Activated T-cell treated with anti-CD3 and anti-CD28 coated beads, Interleukin-2, amount 50 U/mL, for 24 hours (primary cell): Measurements from ENCODE around the gene ZBTB24.
A peak's percentile ranks its signal among the peaks of the same experiment; 100 is the strongest.

ENCODE experiments used
- DNase-seq: peaks from one replicate; pipeline ENCODE4 v3.0.0-alpha.2; 2020
- H3K27ac Mint-ChIP-seq: 2 replicates; pipeline ENCODE4 v1.8.0; 2020; ENCODE audit warnings: mild to moderate bottlenecking, mixed read lengths
- H3K27me3 Mint-ChIP-seq: 2 replicates; pipeline ENCODE4 v1.8.0; 2020; ENCODE audit warnings: mixed read lengths
- H3K36me3 Mint-ChIP-seq: 2 replicates; pipeline ENCODE4 v1.8.0; 2020; ENCODE audit warnings: low read depth, mixed read lengths
- H3K4me1 Mint-ChIP-seq: 2 replicates; pipeline ENCODE4 v1.8.0; 2020; ENCODE audit warnings: low read depth, mixed read lengths
- H3K4me3 Mint-ChIP-seq: 2 replicates; pipeline ENCODE4 v1.8.0; 2020; ENCODE audit warnings: mild to moderate bottlenecking, moderate library complexity, mixed read lengths
- H3K9me3 Mint-ChIP-seq: 2 replicates; pipeline ENCODE4 v1.8.0; 2020; ENCODE audit warnings: mixed read lengths

ZBTB24 gene

DNA sequence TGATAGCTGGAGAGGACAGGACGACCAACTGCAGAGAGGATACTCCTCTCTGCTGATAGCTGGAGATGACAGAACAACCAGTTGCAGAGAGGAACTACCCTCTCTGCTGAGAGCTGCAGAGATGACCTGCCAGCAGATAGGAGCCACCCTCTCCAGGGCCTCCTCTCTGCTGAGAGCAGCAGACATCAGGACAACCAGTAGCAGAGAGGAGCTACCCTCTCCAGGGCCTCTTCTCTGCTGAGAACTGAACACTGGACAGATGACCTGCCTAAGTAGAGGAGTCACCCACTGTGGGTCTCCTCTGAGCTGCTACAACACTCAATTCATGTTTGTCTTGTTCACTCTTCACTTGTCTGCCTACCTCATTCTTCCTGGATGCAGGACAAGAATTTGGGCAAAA is 27.3 kb upstream of the ZBTB24 start:
- DNase-seq = no peak
- Mint-ChIP-seq H3K27me3 (no peaks in the 10 kb centered on the region), H3K27ac (no peak overlapping the region), H3K4me3 (no peak overlapping the region), H3K4me1 (peaks cover 15% of the 10 kb centered on the region), H3K36me3 (no peaks in the 10 kb centered on the region), H3K9me3 (no peaks in the 10 kb centered on the region)

DNA sequence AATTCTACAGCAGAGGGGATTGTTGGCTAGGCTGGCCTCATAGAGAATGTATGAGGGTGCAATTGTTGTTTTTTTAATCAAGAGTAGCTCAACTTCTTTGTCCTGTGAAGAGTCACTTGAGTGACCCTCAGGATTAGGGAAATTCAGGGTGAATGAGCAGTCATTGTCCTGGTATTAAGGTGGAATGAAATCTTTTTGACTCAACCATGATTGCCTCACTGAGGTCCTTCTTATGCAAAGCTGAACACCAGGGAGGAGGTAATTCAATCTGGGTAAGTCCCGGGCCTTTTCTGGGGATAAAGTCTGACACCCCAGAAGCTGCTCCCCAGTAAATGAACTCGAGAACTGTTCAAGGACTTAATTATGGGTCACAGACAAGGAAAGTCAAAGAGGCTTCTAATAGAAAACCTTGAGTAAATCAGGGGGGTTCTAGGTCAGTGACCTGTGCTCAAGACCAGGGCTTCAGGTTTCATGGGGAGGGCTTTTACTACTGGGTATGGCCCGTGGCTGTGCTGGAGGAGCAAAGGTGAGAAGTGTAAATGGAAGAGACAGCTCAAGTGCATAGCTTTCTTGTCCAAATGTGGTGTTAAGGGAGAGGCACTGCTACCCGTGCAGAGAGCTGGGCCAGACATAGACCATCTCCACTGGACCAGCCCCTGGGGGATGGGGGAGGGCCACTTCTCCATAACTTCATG is 25.3 kb upstream of the ZBTB24 start:
- Mint-ChIP-seq H3K27me3 (no peaks in the 10 kb centered on the region), H3K4me1 (peaks cover under 1% of the 10 kb centered on the region), H3K9me3 (no peaks in the 10 kb centered on the region), H3K27ac (no peak overlapping the region), H3K4me3 (no peak overlapping the region), H3K36me3 (no peaks in the 10 kb centered on the region)
- no peak for DNase-seq

DNA sequence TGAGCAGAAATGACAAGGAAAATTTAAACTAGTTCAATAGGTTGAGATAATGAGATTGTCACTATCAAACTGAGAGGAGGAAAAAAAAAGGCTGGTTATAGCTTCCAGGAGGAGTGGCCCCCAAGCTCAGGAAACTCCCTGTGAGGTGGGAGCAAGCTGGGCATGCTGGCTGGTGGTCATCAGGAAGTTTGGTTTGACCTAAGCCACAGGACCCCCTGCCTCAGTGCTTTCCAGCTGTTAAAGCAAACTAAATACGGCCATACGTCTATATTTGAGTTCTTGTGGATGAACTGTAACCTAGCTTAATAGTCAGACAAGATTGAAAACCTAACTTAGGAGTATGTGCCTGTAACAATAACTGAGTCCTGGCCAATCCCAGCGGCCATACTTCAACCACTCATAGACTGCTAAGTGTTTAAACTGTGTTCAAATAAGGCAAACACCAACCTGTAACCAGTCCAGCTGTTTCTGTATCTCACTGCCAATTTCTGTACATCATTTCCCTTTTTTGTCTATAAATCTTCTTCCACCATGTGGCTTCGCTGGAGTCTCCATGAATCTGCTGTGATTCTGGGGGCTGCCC is 24.6 kb upstream of the ZBTB24 start:
- no peaks in the 10 kb centered on the region for H3K4me1 Mint-ChIP-seq
- H3K36me3 Mint-ChIP-seq = no peaks in the 10 kb centered on the region
- no peak for DNase-seq
- H3K27ac Mint-ChIP-seq = no peak overlapping the region
- H3K9me3 Mint-ChIP-seq = no peaks in the 10 kb centered on the region
- no peaks in the 10 kb centered on the region for H3K27me3 Mint-ChIP-seq
- no peak overlapping the region for H3K4me3 Mint-ChIP-seq

DNA sequence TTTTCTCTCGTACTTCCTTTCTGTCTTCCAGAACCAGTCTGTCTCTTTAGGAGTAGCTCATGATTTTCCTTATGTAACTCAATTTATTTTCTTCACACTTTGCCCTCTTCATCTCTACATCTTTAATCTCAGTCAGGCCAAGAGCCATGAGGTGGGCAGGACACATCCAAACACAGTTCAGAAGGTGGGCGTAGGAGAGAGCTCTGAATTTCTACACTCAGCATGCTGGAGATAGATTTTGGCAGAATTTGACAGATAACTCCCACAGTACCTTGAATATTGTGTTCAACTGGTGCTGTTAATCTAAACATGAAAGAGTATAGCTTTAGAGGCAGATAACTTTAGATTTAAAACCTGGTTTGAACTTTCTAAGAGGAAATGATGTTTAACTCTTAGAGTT is 23.8 kb upstream of the ZBTB24 start:
- no peaks in the 10 kb centered on the region for H3K27me3 Mint-ChIP-seq
- no peak overlapping the region for H3K27ac Mint-ChIP-seq
- H3K4me3 Mint-ChIP-seq = no peak overlapping the region
- no peaks in the 10 kb centered on the region for H3K4me1 Mint-ChIP-seq
- no peak for DNase-seq
- H3K9me3 Mint-ChIP-seq = no peaks in the 10 kb centered on the region
- no peaks in the 10 kb centered on the region for H3K36me3 Mint-ChIP-seq

DNA sequence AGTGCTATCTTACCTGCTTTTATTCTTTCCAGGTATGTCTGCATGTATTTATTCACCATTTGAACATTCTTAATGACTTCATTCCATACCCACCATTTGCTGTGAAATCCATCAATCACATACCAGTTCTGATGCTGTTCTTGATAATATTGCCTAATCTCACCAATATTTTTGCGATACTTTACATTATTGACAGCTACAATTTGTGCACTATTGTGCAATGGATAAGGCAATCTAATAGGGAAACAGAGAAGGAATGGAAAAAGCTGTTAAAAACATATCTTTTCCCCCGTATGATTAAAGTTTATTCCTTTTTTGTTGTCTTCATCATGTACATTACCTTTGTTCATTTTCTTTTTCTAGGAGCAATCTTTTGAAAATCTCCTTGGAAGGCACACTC is 23.3 kb upstream of the ZBTB24 start:
- H3K27me3 Mint-ChIP-seq = no peaks in the 10 kb centered on the region
- no peak overlapping the region for H3K4me3 Mint-ChIP-seq

DNA sequence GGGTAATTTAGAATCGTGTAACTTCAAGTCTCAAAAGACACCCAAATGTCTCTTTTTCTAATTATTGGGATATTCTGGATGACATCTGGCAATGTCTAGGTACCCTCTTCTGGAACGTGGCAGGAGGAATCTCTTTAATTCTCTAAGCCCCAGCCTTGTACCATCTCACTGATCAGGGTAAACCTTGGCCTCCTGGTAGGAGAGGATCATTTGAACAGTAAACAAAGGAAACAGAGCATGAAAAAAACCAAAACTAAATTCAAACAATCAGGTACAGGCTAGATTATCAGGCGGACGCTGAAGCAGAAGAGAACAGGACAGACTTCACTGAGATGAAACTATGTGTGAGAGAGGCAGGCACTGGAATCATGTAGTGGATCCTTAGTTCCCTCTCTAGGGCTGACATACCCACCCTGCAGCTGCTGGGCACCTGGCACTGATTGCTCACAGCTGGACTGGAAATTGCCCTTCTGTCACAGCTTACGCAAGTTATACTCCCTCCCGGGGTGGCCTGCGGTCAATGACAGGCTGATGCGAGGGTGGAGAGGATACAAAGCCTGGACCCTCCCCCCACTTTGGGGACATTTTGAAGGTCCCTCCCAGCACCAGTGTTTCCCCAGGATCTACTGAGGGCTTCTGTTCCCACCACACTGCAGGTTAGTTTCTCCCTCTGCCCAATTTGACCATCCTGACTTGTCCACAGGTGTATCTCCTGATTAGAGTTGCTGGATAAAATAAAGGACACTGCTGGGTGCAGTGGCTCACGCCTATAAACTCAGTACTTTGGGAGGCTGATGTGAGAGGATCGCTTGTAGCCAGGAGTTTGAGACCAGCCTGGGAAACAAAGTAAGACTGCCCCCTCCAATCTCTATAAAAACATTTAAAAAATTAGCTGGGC is 20.6 kb upstream of the ZBTB24 start:
- Mint-ChIP-seq H3K4me3 (no peak overlapping the region), H3K27ac (no peak overlapping the region), H3K4me1 (no peaks in the 10 kb centered on the region), H3K36me3 (no peaks in the 10 kb centered on the region), H3K9me3 (no peaks in the 10 kb centered on the region), H3K27me3 (no peaks in the 10 kb centered on the region)
- no peak for DNase-seq

More for the DNA sequence above, 23.3 kb upstream of the ZBTB24 start:
- Mint-ChIP-seq H3K4me1 (no peaks in the 10 kb centered on the region), H3K36me3 (no peaks in the 10 kb centered on the region), H3K9me3 (no peaks in the 10 kb centered on the region), H3K27ac (no peak overlapping the region)
- no peak for DNase-seq

DNA sequence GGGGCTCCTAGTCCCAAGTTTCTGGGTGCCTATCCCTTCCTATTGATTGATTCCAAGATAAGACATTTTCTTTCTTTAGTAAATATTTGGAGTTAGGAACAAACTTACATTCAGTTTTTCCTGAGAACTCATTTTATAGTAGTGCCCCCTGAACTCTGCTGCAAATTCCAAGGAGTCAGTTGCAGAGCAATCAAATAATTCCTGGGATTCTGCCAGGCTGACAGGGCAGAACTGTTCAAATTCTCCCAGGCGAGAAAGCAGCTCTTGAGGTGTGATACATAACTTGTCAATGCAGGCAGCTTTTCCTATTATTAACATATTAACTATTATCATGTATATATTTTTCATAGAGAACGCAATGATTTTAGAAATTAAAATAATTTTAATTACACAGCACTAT is 15.9 kb upstream of the ZBTB24 start:
- Mint-ChIP-seq H3K36me3 (no peaks in the 10 kb centered on the region), H3K4me1 (peaks cover 10% of the 10 kb centered on the region), H3K4me3 (no peak overlapping the region), H3K27me3 (no peaks in the 10 kb centered on the region), H3K9me3 (no peaks in the 10 kb centered on the region), H3K27ac (no peak overlapping the region)
- DNase-seq = no peak

DNA sequence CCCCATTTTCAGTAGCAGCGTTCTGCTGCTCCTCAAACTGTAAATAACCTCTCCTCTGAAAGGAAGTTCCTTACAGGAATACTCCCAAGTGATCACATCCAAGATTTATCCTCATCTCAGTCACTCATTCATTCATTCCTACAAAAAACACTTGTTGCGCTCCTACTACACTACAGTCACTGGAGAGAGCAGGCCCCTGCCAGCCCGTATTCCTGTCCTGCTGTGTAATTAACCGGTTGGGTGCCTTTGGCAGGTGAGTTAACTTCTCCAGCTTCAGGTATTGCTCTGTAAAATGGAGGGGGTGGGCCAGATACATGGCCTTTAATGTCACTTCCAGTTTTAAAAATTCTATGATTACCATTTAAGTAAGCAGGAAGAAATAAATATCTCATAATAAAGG is 15.0 kb upstream of the ZBTB24 start:
- no peak overlapping the region for H3K27ac Mint-ChIP-seq
- H3K36me3 Mint-ChIP-seq = no peaks in the 10 kb centered on the region
- DNase-seq = no peak
- no peak overlapping the region for H3K4me3 Mint-ChIP-seq
- H3K4me1 Mint-ChIP-seq = peaks cover 15% of the 10 kb centered on the region
- H3K9me3 Mint-ChIP-seq = no peaks in the 10 kb centered on the region
- no peaks in the 10 kb centered on the region for H3K27me3 Mint-ChIP-seq

DNA sequence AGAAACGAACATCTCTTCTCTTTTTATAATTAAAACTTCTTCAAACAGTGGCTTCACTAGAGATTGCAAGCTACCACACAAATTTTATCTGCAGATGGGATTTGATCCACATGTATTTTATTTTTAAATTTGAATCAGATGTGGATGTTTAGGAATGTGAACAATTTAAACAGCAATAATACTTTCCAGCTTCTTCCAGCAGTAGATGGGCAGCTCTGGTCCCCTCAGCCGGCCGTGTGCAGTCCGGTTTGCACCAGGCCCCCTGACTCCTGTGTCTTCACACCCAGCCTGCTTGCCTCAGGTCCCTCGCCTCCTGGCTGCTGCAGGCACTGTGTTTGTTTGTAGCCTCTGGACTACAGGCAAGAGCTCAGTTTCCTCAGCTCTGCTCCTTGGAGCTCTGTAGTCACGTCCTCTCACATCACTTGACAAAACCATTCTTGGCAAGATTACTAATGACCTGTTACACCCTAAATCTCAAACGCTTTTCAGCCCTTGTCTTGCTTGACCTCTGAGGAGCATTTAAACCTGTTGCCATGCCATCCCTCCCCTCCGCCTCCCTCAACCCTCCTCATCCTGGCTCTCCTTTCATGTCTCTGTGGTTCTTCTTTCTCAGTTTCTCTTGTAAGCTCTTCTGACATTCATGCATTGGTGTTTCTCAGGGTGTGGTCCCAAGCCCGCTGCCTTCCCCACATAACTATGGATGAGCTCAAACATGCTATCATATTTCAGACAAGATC is 13.2 kb upstream of the ZBTB24 start:
- no peak for DNase-seq
- H3K9me3 Mint-ChIP-seq = no peaks in the 10 kb centered on the region
- no peaks in the 10 kb centered on the region for H3K27me3 Mint-ChIP-seq
- H3K27ac Mint-ChIP-seq = no peak overlapping the region
- H3K4me1 Mint-ChIP-seq = peaks cover 25% of the 10 kb centered on the region
- H3K4me3 Mint-ChIP-seq = no peak overlapping the region
- H3K36me3 Mint-ChIP-seq = no peaks in the 10 kb centered on the region

DNA sequence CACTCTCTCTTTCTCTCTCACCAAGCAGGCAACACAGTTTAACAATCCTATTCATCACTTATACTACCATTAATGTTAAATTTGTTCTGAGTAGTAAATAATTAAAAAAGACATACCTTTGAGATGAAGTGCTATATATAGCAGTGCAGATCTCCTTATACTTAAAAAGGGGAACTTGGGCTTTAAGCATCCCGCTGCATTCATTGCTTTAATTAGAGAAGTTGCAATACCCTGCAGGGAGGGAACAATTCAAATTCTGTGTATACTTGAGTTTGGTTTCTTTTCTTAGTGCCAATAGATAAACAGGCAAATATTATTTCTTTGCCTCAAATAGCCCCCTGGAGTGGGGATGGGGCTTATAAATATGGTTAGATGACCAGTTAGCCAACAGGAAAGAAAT is 10.8 kb upstream of the ZBTB24 start:
- DNase-seq = no peak
- Mint-ChIP-seq H3K9me3 (no peaks in the 10 kb centered on the region), H3K4me1 (peaks cover 37% of the 10 kb centered on the region)

DNA sequence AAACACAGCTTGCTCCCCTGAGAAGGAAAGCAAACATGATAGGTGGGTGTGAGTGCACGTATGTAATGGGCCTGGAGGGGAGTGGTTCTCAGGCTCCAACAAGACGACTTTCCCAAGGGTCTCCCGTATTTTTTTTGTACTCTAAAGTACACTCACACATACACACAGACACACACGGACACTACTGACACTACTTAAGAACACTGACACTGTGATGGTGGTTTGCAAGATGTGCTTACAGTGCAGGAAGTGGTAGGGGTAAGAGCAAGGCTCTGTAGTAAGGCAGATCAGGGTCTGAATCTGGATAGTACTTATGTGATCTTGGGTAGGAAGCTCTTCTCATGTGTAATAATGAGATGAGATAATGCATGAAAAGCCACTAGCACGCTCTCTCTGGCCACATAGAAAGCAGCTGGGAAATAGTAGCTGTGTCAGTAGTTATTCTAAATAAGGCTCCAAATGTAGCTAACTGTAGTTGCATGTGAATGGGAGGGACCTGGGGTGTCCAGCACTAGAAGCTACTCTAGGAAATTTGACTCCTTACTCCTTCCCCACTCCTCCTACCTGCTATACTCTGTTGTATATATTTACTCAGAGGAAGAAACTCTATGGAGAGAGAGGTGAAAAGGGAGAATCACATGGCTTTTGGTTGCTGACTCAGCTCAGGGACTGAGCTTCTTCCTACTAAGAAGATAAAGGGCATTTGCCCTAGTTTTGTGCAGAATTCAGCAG is 8.4 kb upstream of the ZBTB24 start:
- Mint-ChIP-seq H3K9me3 (no peaks in the 10 kb centered on the region), H3K36me3 (no peaks in the 10 kb centered on the region), H3K27me3 (no peaks in the 10 kb centered on the region), H3K27ac (peak overlapping the region; percentile 63), H3K4me3 (no peak overlapping the region), H3K4me1 (peaks cover 30% of the 10 kb centered on the region)
- DNase-seq = no peak

More for the DNA sequence above, 10.8 kb upstream of the ZBTB24 start:
- H3K36me3 Mint-ChIP-seq = no peaks in the 10 kb centered on the region
- no peaks in the 10 kb centered on the region for H3K27me3 Mint-ChIP-seq
- no peak overlapping the region for H3K27ac Mint-ChIP-seq
- H3K4me3 Mint-ChIP-seq = no peak overlapping the region

DNA sequence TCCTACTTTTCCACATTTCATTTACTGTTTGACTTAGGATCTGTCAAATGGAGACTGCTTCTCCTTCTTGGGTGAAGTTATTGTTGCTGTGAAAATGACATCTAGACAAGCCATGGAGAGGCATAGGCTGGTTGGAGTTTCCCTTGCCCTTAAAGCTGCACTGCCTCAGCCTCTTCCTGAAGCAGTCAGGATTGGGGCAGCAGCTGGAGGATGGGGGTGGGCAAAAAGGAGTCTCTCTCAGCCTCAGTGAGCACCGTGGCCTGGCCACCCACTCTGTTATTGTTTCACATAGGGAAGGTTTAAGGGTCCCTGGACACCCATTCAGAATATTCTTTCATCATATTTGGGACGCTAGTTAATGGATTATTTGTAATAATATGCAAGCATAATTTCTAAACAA is 7.7 kb upstream of the ZBTB24 start:
- Mint-ChIP-seq H3K27me3 (no peaks in the 10 kb centered on the region), H3K4me1 (peaks cover 33% of the 10 kb centered on the region), H3K4me3 (no peak overlapping the region), H3K9me3 (no peaks in the 10 kb centered on the region), H3K36me3 (no peaks in the 10 kb centered on the region), H3K27ac (peak overlapping the region; percentile 63)
- DNase-seq = no peak

DNA sequence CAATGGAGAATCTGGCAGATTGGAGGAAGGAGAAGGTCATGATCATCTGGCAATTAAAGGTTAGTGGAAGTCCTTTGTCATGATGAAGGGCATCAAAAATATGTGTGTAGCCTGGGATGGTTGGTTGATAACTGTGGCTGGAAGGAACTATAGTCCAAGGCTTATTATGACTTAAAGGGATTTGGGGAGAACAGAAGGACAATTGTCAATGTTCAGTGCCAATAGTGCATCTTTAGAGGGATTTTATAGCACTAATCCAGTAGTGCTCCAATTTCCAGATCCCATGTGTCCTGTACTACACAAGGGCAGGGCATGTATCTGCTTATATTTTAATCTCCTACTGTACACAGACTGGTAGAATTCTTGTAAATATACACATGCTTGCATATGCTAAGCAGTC is 5.0 kb upstream of the ZBTB24 start:
- Mint-ChIP-seq H3K4me3 (no peak overlapping the region), H3K36me3 (no peaks in the 10 kb centered on the region), H3K9me3 (no peaks in the 10 kb centered on the region)

DNA sequence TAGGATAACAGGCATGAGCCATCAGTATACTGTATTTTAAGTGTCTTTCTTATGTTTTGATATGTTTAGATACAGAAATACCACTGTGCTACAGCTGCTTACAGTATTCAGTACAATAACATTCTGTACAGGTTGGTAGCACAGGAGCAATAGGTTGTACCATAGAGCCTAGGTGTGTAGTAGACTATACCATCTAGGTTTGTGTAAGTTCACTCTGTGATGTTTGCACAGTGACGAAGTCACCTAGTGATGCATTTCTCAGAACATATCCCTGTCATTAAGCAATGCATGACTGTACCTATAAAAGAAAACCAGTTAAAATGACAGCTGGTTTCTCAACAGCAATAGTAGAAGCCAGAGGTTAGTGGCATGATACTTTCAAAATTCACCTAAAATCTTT is 3.0 kb upstream of the ZBTB24 start:
- no peak overlapping the region for H3K4me3 Mint-ChIP-seq

More for the DNA sequence above, 5.0 kb upstream of the ZBTB24 start:
- no peak overlapping the region for H3K27ac Mint-ChIP-seq
- DNase-seq = no peak
- no peaks in the 10 kb centered on the region for H3K27me3 Mint-ChIP-seq
- peaks cover 39% of the 10 kb centered on the region for H3K4me1 Mint-ChIP-seq

More for the DNA sequence above, 3.0 kb upstream of the ZBTB24 start:
- Mint-ChIP-seq H3K4me1 (peaks cover 40% of the 10 kb centered on the region), H3K27ac (peak overlapping the region; percentile 35), H3K27me3 (no peaks in the 10 kb centered on the region), H3K9me3 (no peaks in the 10 kb centered on the region), H3K36me3 (peaks cover 15% of the 10 kb centered on the region)
- no peak for DNase-seq
